SKM-1 treated with dmso at 0.1 percent for 144 hours (cell line): ENCODE measurements around the gene CDRT15L2.
"Not testable (repeated sequence)": the region's sequence is repeated elsewhere in the genome, so short reads cannot be mapped to it uniquely, and the experiment has no call there.

Experiments used
- DNase-seq: peaks from one replicate; lab custom pipeline; 2025; ENCODE audit not compliant: unreplicated experiment; lab: John Stamatoyannopoulos, UW

CDRT15L2 gene

GRCh38 chr17:20573216-20573615, 6.3 kb upstream of the CDRT15L2 start:
- not testable (repeated sequence) for DNase-seq

DNA sequence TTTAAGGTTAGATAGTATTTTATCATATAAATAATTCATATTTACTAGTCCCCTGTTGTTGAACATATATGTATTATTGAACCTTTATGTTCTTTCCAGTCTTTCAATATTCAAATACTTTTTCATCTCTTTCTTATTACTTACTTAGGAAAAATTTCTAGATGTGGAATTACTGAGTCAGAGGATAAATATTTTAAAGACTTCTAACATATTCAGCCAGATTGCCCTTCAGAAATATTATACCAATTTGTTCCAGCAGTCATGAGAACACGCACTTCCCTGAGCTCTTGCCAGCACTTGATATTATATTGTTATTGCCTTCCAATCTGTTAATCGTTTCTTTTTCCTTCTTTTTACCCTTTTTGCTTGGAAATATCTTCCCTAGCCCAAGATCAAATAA, 4.5 kb upstream of the CDRT15L2 start:
- not testable (repeated sequence) for DNase-seq

DNA sequence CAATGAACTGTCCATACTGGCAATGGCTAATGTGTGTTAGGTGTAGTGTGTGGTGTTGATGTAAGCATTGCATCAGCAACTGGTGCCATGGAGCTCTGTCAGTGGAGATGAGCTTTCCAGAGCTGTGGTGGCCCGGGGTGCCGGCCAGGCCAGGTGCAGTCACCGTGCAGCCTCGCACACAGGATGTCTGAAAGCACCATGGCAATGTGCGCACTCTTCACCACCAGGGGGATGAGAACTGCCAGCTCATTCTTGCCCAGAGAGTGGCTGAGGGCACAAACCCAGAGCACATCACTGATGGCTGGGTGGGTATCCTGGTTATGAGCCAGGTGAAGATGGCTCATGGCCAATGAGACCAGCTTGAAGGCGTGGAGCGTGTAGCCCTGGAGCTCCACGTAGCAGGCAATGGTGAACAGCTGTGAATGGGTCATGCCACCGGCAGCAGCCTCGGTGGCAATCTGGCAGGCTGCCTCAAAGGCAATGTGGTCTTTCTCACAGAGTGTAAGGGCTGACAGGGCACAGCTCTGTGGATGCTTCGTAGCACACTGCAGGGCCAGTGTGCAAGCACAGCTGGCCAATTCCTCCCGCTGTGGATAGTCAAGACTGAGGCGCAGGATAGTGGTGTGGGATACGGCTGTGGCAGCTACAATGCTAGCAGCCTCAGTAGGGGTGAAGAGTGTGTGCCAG, 4.5 kb downstream of the CDRT15L2 start:
- not testable (repeated sequence) for DNase-seq

DNA sequence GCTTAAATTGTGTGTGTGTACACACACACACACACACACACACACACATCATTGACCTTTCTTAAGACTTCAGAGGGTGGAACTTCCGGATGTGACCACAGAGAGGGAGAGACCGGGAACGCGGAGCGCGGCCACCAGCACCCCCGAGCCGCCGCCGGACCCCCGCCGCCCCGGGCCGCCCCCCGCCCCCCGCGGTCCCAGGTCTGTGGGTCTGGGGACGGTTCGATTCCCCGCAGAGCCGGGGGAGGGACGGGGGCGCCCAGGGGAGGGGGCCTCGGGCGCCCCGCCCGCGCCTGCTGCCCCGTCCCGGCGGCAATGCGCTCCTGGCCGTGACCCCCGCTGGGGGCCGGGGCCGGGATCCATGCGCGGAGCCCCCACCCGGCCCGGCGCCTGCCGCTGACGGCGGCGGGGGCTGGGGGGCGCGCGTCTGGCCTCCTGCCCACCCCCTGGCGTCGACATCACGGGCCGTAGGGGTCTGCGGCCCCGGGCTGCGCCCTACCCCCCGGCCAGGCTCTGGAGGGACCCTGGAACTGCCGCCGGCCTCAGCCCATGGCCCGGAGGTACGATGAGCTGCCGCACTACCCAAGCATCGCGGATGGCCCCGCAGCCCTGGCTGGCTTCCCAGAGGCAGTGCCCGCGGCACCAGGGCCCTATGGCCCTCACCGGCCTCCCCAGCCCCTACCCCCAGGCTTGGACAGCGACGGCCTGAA, 9.4 kb downstream of the CDRT15L2 start:
- not testable (repeated sequence) for DNase-seq

DNA sequence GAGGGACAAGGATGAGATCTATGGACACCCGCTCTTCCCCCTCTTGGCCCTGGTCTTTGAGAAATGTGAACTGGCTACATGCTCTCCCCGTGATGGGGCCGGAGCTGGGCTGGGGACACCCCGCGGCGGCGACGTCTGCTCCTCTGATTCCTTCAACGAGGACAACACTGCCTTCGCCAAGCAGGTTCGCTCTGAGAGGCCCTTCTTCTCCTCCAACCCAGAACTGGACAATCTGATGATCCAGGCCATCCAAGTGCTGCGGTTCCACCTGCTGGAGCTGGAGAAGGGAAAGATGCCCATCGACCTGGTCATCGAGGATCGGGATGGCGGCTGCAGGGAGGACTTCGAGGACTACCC, 9.9 kb downstream of the CDRT15L2 start:
- not testable (repeated sequence) for DNase-seq

- not testable (repeated sequence) for DNase-seq
Measured at GRCh38 chr17:20591040-20591439, 11.5 kb downstream of the CDRT15L2 start.

- DNase-seq: not testable (repeated sequence)
Measured at GRCh38 chr17:20605568-20605967, 26.0 kb downstream of the CDRT15L2 start.

DNA sequence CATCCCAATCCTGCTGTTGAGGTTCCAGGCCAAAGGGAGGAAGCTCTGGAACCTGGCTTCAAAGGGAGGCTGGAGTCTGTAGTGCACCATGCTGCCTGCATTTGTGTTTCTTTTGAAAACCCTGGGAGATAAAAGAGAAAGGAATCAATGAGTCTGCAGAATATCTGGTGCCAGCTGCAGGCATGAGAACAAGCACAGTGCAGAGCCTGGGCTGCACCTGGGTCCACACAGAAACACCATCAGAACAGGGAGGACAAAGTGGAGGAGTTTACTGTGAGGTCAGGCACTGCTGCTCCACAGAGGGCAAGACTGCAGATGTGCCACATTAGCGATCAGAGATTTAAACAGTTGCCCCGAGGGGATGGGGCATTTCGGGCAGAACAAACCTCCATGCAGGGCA, 30.0 kb downstream of the CDRT15L2 start:
- not testable (repeated sequence) for DNase-seq

- DNase-seq: no peak
Measured at GRCh38 chr17:20611309-20611708, 31.8 kb downstream of the CDRT15L2 start.

GRCh38 chr17:20612635-20613034, 33.1 kb downstream of the CDRT15L2 start:
- no peak for DNase-seq

- no peak for DNase-seq
Measured at GRCh38 chr17:20613248-20613647, 33.7 kb downstream of the CDRT15L2 start.

DNA sequence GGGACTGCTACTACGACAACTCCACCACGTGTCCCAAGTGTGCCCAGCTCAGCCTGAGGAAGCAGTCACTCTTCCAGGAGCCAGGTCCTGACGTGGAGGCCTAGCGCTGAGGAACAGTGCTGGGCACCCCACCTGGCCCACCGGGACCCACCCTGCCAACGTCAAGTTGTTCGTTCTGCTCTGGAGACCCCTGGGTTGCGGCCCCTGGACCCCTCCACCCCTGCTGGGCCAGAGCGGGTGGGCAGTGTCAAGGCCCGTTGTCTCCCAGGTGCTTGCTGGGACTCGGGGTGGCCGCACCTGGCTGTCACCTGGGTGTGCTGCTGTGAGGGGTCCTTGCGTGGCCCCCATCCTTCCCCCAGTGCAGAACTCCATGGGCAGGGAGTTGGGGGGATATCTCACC, 34.4 kb downstream of the CDRT15L2 start:
- DNase-seq: no peak

DNA sequence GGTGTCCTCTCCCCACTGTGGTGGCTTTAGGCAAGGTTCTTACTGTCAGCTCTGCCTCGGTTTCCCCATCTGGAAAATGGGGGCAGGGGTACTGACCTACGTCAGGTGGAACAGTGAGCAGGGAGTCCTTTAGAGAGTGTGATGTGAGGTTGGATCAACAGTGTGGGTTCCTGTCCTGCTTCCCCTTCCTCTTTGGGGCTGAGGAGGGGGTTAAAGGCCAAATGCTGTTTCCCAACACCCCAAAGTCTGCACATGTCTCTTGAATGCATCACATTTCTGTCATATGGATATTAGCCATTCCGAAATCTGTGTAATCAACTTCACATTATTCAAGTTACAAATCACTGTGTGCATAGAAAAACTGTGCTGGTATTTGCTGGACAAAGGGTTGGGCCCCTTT, 35.9 kb downstream of the CDRT15L2 start:
- DNase-seq: not testable (repeated sequence)
